ENCODE results near the gene LIN37.

Gene LIN37

DNA sequence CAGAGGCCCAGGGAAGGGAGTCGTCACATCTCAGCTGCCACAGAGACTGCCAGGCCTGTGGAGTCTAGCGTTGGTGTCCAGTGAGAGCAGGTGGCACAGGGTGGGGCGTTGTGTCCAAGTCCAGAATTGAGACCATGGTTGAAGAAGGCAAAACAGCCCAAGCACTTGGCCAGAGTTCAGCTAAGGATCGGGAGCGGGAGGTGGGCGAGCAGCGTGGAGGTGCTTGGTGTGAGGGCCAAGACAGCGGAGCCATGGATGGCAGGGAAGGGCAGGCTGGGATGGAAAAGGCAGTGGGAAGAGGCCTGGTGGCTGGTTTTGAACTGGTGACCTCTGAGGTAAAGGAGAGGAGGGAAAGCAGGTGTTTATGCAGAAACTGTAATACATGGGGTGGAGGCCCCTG lies 14.1 kb upstream of the LIN37 start:
- DNase-seq (ENCODE audit: low read depth in 1 of 2, low spot score in 1 of 2): no peak

DNA sequence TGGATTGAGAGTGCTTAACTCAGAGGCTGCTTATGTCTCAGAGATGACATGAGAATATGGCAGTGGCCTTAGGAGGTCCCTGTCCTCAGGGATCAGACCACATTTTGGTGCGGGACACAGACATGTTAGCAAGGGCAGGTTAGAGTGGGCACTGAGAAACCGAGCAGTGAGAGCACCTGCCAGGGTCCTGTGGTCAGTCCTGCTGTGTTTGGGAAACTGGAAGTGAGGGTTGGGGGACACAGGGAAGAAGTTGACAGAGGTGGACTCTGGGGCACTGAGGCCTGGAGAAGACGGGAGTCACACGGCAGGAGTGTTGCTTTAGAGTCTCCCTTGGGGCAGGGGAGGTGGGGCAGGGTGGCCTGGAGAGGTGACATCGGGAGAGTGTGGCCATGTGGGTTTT lies 13.5 kb upstream of the LIN37 start:
- no peak for DNase-seq (ENCODE audit: low read depth in 1 of 2, low spot score in 1 of 2)

DNA sequence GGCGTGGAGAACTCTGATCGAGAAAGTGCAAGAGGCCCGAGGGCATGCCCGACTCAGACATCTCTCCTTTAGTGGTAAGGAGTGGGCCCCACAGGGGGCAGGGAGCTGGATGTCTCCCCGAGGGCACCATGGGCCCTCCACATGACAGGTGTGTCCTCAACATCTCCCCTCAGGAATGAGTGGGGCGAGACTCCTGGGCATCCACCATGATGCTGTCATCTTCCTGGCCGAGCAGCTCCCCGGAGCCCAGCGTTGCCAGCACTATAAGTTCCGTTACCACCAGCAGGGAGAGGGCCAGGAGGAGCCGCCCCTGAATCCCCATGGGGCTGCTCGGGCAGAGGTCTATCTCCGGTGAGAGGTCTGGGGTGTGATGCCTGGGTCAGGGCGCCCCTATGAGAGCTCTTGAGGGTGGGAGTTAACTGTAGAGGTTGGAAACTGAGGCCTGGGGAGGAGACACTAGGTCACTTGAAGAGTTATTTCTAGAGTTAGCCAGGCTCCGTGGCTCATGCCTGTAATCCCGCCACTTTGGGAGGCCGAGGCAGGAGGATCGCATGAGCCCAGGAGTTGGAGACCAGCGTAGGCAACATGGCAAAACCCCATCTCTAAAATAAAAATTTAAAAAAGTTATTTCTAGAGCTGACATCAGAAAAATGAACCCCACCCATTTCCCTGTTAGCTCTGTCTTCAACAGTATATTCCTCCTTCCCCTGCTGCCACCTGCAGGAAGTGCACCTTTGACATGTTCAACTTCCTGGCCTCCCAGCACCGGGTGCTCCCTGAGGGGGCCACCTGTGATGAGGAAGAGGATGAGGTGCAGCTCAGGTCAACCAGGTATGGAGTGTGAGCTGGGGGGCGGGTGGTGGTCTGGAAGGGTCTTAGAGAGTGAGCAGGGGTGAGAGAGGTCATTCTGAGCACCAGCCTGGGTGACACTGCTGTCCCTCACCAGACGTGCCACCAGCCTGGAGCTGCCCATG lies 11.2 kb upstream of the LIN37 start:
- DNase-seq (ENCODE audit: low read depth in 1 of 2, low spot score in 1 of 2): no peak

DNA sequence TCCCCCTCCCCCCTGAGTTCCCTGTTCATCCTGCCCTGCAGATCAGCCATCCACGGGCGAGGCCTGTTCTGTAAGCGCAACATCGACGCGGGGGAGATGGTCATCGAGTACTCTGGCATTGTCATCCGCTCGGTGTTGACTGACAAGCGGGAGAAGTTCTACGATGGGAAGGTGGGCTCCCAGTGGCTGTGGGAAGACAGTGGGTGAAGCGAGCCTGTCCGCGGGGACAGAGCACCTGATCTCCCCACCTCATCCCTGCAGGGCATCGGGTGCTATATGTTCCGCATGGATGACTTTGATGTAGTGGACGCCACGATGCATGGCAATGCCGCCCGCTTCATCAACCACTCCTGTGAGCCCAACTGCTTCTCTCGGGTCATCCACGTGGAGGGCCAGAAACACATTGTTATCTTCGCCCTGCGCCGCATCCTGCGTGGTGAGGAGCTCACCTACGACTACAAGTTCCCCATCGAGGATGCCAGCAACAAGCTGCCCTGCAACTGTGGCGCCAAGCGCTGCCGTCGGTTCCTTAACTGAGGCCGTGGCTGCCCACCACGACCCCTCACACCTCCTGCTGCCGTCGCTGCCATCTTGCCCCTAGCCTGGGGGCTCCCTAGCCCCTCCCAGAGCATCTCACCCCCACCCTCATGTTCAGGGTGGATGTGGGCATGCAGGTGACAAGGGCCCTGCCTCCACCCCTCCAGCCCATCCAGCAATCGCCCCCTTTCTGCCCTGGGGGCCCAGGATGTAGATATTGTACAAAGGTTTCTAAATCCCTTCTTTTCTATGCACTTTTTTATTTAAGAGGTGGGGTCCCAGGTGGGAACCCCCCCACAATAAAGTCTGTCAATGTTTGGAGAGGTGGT lies 10.1 kb upstream of the LIN37 start:
- DNase-seq (ENCODE audit: low read depth in 1 of 2, low spot score in 1 of 2): no peak

DNA sequence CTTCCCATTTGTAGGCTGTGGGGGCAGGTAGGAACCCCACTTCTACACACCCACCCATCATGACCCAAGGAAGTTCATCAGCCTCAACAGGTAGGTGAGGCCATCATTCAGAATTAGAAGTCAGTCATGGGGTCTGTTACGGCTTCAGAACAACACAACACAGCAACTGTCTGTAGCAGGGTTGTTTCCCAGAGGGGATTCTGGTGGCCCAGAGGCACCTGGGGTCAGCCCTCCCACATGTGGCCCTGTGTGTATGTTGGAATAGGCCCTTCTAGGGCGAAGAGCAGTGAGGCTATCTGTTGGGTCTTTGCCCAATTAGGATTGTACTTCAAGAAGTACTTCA lies 9.5 kb upstream of the LIN37 start:
- DNase-seq (ENCODE audit: low read depth in 1 of 2, low spot score in 1 of 2): no peak

DNA sequence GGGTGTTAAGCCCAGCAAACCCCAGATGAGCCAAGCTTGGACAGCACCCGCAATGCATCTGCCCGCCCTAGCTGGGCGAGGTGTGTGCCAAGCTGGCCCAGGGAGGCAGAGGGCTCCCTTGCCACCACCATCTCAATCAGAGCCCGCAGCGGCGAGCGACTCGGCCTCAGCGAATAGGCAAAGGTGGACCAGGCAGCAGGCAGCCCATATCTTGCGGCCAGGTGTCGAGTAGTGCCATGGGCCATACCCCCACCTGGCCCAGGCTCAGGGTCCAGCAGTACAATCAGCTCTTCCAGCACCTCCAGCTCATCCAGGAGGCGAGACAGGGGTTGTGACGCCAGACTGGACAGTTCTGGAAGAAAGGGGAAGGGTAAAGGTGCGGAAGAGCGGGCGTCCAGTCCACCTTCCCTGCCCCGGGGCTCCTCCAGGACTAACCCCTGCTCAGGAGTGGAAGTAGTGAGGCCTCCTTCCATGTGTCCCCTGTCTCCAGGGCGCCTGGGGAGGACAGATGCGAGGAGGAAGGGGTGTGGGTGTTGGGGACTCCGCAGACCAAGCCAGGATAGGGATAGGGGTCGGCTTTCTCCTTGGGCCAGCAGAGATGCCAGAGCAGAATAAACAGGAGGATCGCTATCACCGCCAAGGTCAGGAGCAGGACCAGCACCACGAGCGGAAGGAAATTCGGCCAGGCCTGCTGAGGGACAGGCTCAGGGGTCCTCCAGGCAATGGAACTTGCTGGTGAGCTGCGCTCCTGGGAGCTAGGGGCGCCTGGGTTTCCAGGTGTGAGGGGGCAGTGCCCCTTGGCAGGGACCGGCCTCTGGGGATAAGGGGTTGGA lies 8.9 kb upstream of the LIN37 start:
- DNase-seq (ENCODE audit: low read depth in 1 of 2, low spot score in 1 of 2): no peak

DNA sequence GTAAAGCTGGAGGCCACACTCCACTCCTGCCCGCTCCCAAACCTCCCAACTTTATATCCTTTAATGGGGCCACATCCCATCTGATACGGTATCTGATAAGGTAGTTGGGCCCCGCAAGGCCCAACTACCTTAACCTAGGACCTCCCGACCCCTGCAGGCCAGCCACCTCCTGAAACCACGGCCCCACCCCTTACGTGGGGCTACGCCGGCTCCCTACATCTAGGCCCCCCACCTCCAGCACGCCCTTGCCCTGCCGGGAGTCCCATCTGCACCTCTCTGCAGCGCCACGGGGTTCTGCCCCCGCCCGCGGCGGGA lies 8.3 kb upstream of the LIN37 start:
- no peak for DNase-seq (ENCODE audit: low read depth in 1 of 2, low spot score in 1 of 2)

DNA sequence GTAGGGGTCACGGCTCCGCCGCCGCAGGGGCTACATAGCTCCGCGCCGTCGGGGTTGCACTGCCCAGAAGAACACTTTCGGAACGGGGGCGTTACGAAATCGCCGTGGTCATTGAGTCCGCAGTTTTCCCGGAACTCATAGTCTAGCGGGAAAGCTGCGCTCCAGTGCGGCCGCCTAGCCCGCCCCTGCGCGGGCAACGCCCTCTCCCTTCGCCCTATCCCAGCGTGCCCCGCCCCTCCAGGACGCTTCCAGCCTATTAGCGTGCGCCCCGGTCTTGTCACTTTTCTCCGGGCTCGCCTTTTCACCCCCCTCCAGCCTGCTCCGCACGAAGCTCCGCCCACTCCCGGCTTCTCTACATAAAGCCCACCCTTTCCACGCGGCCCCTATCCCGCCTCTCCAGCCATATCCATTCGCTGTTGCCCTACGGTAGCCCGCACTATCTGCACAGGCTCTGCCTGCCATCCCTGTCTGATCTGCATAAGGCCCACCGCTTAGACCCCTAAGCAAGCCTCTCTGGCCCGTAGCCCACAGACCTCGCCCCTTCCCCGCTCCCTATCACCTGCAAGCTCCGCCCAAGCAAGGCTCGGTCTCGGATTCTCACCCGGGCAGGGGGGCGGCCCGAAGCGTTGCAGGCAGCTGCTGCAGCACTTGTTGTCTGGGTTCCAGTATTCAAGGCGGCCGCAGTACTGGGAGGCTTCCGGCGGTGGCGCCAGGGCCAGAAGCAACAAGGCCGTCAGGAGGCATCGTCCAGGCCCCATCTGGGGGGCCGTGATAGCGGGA lies 7.8 kb upstream of the LIN37 start:
- peak; percentile 90 to 91 for DNase-seq (ENCODE audit: low read depth in 1 of 2, low spot score in 1 of 2)

DNA sequence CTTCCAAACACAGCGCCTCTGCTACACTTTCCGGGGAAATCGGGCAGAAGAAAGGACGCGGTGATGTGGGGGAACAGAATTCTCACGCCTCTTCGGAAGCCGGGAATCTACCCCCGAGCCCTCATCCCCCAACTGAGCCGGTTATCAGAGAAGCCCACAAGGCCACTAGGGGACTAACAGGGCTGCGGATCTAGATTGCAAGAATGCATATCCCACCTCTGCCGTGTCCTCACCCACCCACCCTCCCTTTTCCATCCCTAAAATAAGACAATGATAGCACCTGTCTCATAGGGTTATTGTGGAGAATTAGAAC lies 7.2 kb upstream of the LIN37 start:
- no peak for DNase-seq (ENCODE audit: low read depth in 1 of 2, low spot score in 1 of 2)

DNA sequence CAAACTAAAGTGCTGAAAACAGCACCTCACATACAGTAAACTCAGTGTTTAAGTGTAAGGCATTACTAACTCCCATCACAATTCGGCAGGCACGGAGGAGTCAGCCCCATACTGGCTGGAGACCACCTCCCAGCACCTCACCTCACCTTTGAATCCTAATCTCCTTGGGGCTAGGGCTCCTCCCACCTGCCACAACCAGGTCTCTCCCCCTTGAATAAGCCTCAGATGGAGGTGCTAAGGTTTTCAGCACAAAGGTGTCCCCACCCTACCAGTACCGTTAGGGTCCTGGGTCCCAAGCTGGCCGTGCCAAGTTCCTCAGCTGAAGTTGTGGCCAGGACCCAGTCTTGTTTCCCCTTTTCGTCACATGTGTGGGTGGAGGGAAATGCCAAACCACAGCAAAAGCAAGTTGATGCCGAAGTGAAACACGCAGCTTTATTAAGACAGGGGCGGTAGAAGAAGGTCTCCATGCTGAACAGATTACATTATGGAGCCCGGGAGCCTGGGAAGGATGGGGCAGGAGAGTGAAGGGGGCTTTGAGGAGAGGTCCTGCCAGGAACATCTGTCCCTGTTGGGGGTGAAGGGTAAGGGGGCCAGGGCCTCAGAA lies 6.2 kb upstream of the LIN37 start, which contains the start of gene IGFLR1:
Gene IGFLR1, minus strand, starts transcription at position 332 of the 604 bp plus-strand sequence. CDS start 1,272 bp downstream, outside the sequence.
- peak in 1 of 2 donors; percentile 56 for DNase-seq (ENCODE audit: low read depth in 1 of 2, low spot score in 1 of 2)

DNA sequence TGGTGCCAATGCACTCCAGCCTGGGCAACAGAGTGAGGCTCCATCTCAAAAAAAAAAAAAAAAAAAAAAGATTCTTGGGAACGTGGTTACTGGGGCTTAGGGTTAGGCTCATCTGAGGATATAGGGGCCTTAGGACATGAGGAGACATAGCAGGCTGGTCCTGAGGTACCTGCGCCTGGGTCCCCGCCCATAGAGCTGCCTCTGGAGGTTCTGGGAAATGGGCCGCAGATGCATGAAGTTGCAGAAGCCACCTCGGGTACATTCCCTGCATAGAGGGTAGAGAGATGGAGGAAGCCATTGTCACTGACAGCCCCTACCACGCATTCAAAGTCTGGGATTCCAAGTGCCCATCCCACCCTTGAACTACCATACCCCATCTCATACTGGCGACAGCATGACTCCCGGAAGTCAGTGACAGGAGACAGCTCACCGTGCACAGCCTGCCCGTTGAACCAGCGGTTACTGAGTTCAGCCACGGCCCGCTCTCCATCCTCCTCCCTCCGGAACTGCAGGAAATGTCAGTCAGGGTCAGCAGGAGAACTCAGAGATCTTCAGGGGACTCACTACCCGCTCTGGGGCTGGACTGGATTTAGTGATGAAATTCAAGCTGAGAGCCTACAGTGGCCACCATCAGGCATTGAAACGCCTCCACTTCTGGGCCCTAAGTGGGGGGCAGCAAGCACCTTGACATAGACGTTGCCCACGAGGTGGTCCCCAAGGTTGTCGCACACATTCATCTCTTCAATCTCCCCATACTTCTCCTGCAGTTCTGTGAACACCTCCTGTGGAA lies 4.5 kb upstream of the LIN37 start:
- DNase-seq (ENCODE audit: low read depth in 1 of 2, low spot score in 1 of 2): no peak

DNA sequence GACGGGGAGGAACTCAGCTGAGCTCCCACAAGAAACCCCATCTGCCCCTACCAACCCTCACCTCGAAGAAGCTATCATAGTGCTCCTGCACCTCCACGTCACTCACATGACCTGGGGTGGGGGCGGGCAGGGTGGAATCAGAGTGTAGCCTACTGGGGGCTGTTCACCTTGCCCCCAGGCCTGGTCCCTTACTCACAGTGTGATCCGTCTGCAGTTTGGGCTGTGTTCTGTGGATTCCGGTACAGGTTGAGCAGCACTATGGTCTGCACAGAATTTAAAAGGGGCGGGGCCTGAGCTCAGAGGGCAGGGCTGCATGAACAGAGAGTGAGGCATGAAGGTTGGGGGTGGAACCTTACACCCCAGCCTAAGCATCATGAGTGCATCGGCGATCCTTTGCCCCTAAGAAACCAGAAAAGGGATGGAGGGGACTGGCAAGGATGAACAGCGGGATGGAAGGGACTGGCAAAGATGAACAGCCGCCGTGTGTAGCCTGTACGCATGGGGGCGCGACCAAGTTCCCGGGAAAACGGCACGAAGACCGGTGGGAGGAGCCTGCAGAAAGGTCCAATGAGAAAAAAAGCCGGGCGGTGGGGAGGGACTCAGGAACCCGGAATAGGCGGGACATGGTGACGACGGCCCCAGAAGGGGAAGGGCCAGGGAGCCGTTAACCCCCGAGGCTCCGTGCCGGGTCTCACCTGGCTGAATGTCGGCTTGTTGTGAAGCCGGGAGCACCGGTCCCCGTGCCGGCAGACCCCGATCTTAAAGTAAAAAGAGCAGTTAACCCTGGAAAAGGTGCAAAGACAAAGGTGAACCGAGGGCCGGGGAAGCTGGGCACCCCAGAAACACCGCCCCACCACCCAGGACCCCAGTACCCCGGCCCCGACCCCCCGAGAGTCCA lies 3.7 kb upstream of the LIN37 start:
- peak; percentile 82 to 86 for DNase-seq (ENCODE audit: low read depth in 1 of 2, low spot score in 1 of 2)

DNA sequence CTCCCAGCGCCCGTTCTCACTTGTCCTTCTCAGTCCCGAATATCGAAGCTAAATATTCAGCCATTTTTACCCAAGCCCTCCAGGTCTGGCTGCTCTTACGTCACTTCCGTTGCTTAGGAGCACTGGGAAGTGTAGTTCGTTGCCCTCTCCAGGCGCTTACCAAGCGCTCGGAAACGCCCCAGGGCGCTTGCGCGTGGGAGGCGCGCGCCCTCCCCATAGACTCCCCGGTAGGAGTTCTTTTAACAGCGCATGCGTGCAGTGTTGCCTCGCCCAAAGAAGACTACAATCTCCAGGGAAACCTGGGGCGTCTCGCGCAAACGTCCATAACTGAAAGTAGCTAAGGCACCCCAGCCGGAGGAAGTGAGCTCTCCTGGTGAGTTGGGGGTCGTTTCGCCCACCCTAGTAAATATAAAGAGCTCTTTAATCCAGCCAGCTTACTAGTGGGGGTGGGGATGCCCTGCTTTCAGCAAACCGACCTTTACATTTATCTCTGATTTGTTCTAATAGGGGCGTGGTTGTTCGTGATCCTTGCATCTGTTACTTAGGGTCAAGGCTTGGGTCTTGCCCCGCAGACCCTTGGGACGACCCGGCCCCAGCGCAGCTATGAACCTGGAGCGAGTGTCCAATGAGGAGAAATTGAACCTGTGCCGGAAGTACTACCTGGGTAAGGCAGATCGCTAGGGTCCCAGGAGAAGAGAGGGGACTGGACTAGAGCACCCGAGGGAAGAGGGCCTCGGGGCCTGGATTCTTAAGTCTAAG lies 2.9 kb upstream of the LIN37 start, which contains the start of the genes PSENEN and U2AF1L4:
Gene PSENEN, plus strand, starts transcription at position 324 of the 759 bp plus-strand sequence. Its CDS starts 280 bp downstream, at position 604.
Gene U2AF1L4, minus strand, starts transcription at position 91 of the 759 bp plus-strand sequence. Its CDS starts 27 bp downstream, at position 64.
- peak; percentile 86 to 96 for DNase-seq (ENCODE audit: low read depth in 1 of 2, low spot score in 1 of 2)

DNA sequence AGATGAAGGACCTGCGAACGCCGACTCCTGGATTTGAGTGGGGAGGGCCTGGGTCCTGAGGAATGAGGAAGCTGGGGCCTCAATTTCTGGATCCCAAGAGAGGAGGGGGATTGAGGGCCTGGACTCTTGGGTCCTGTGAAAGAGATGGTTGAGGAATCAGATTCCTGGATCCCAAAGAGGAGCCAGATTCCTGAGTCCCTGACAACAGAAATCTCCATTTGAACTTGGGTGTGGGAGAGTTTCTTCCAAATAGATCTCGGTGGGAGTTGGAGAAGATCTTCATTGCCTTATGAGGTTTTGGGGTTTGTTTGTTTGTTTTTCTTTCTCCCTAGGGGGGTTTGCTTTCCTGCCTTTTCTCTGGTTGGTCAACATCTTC lies 2.3 kb upstream of the LIN37 start:
- DNase-seq (ENCODE audit: low read depth in 1 of 2, low spot score in 1 of 2): no peak

DNA sequence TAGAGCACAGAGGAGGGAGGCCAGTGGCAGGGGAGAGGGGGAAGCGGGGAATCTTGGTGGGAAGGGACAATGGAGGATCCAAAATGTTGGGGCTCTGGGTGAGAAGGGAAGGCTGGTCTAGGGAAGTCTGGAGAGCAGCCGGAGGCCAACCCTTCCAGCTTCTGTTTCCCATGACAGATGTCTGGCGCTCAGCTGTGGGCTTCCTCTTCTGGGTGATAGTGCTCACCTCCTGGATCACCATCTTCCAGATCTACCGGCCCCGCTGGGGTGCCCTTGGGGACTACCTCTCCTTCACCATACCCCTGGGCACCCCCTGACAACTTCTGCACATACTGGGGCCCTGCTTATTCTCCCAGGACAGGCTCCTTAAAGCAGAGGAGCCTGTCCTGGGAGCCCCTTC lies 1.8 kb upstream of the LIN37 start:
- DNase-seq (ENCODE audit: low read depth in 1 of 2, low spot score in 1 of 2): no peak

DNA sequence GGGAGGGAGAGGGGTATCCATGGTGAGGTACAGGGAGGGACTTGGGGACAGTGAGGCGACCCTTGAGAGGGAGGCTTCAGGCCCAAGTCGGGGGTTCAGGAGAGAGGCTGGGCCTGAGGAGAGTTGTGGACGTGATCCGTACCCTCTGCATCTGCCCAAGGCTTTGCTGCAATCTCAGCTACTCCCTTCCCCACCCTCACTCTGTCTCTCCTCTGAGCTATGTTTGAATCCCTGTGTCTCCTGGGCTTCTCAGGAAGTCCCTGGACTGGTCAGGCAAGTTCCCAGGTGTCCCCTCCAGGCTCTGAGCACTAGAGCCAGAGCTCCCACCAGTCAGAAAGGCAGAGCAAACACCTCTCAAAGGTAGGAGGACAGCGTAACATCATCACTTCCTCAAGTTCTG lies 1.8 kb downstream of the LIN37 start:
- DNase-seq (ENCODE audit: low read depth in 1 of 2, low spot score in 1 of 2): no peak

All from activated T-helper 1 cell treated with anti-CD3 and anti-CD28 coated beads, Interleukin-2, amount 50 U/mL, for 16 hours (primary cell).